GM18498 (cell line): ENCODE results near the gene GFM1.

Source experiments
- ATAC-seq: cut with Tn5 transposase; IDR thresholded peaks from one replicate; pipeline ENCODE4 v1.9.1; 2021; ENCODE audit warnings: mild to moderate bottlenecking, moderate library complexity; ENCODE audit not compliant: unreplicated experiment

Gene GFM1

GRCh38 chr3:158723991-158724390, 79.7 kb downstream of the GFM1 start:
- no peak for ATAC-seq

- ATAC-seq: no peak
Observed at GRCh38 chr3:158725348-158726011, 81.2 kb downstream of the GFM1 start.

- ATAC-seq: peak; percentile 57
Observed at GRCh38 chr3:158727206-158728060, 83.1 kb downstream of the GFM1 start.

GRCh38 chr3:158728061-158728377, 83.7 kb downstream of the GFM1 start:
- ATAC-seq: no peak

- ATAC-seq: no peak
Observed at GRCh38 chr3:158728851-158729250, 84.5 kb downstream of the GFM1 start.

GRCh38 chr3:158731486-158731885, 87.2 kb downstream of the GFM1 start:
- no peak for ATAC-seq

GRCh38 chr3:158731938-158732855, 87.9 kb downstream of the GFM1 start, which contains the start of gene RARRES1:
TSS of gene RARRES1 (minus strand) at chr3:158732457. CDS start at chr3:158732415, 42 bp downstream.
- peak; percentile 86 for ATAC-seq

GRCh38 chr3:158732856-158733200, 88.5 kb downstream of the GFM1 start:
- ATAC-seq: no peak

GRCh38 chr3:158733656-158734055, 89.3 kb downstream of the GFM1 start:
- no peak for ATAC-seq

GRCh38 chr3:158735296-158736033, 91.1 kb downstream of the GFM1 start:
- no peak for ATAC-seq

- ATAC-seq: no peak
Observed at GRCh38 chr3:158737410-158737809, 93.1 kb downstream of the GFM1 start.

- ATAC-seq: no peak
Observed at GRCh38 chr3:158737976-158738615, 93.8 kb downstream of the GFM1 start.

- no peak for ATAC-seq
Observed at GRCh38 chr3:158738653-158739052, 94.3 kb downstream of the GFM1 start.

GRCh38 chr3:158739078-158739477, 94.8 kb downstream of the GFM1 start:
- no peak for ATAC-seq

GRCh38 chr3:158739661-158740060, 95.3 kb downstream of the GFM1 start:
- ATAC-seq: no peak
